ENCODE measurements around the gene CACNA1D.
A peak's percentile ranks its signal among the peaks of the same experiment; 100 is the strongest.

The CACNA1D gene

GRCh38 chr3:53843195-53844177, 349.1 kb downstream of the CACNA1D start:
- no peak overlapping the region for H3K4me3 ChIP-seq (ENCODE audit: control insufficient read depth, low read depth, low read length)
- DNase-seq (ENCODE audit: low read depth) = no peak
- TF ChIP-seq CTCF (IDR thresholded peaks at IDR 0.05; ENCODE audit: control insufficient read depth, insufficient read depth, low read depth, low read length, missing control alignments) = no peak

- no peak overlapping the region for H3K4me3 ChIP-seq (ENCODE audit: control insufficient read depth, low read depth, low read length)
- no peak for TF ChIP-seq CTCF (IDR thresholded peaks at IDR 0.05; ENCODE audit: control insufficient read depth, insufficient read depth, low read depth, low read length, missing control alignments)
- no peak for DNase-seq (ENCODE audit: low read depth)
These were observed 350.1 kb downstream of the CACNA1D start for GRCh38 chr3:53844262-53845102.

GRCh38 chr3:53845103-53845880, 350.9 kb downstream of the CACNA1D start:
- no peak for DNase-seq (ENCODE audit: low read depth)
- peak; percentile 42 for TF ChIP-seq CTCF (IDR thresholded peaks at IDR 0.05; ENCODE audit: control insufficient read depth, insufficient read depth, low read depth, low read length, missing control alignments)

GRCh38 chr3:53845881-53846133, 351.4 kb downstream of the CACNA1D start:
- no peak for DNase-seq (ENCODE audit: low read depth)
- peak overlapping the region; percentile 49 for H3K4me3 ChIP-seq (ENCODE audit: control insufficient read depth, low read depth, low read length)
- no peak for TF ChIP-seq CTCF (IDR thresholded peaks at IDR 0.05; ENCODE audit: control insufficient read depth, insufficient read depth, low read depth, low read length, missing control alignments)

More at GRCh38 chr3:53845103-53845880, 350.9 kb downstream of the CACNA1D start:
- peak overlapping the region; percentile 49 for H3K4me3 ChIP-seq (ENCODE audit: control insufficient read depth, low read depth, low read length)

GRCh38 chr3:53846134-53846850, 351.9 kb downstream of the CACNA1D start, which contains the start of the genes CHDH and IL17RB:
CHDH (minus strand) TSS chr3:53846419; CDS start chr3:53824008, 22,411 bp downstream.
IL17RB (plus strand) TSS chr3:53846568; CDS start chr3:53846589, 21 bp downstream.
- peak within 1 kb of the TSS; percentile 49 for H3K4me3 ChIP-seq (ENCODE audit: control insufficient read depth, low read depth, low read length)
- no peak for DNase-seq (ENCODE audit: low read depth)
- TF ChIP-seq CTCF (IDR thresholded peaks at IDR 0.05; ENCODE audit: control insufficient read depth, insufficient read depth, low read depth, low read length, missing control alignments) = no peak

Data from AG09309 (cell line).